Bronchus fibroblast of lung (primary cell): ENCODE data around the gene PNPO. TPM values are rescaled to one million over a fixed set of nuclear protein-coding genes. Genes with fewer than 3 reads are reported as not detected.

Experiments used
- total RNA-seq: library from RNA; depleted of rRNA; stranded (reverse); fragments of >200 nt; gene quantifications from 2 replicates; pipeline ENCODE4 v1.2.3, GENCODE V29; 2015

PNPO gene
- 27.2 and 27.9 TPM in 2 replicates for total RNA-seq

GRCh38 chr17:47941246-47942095 lies at the start of gene PNPO:
Gene PNPO, plus strand, starts transcription at chr17:47941571. Its CDS starts 105 bp downstream, at chr17:47941676.

DNA sequence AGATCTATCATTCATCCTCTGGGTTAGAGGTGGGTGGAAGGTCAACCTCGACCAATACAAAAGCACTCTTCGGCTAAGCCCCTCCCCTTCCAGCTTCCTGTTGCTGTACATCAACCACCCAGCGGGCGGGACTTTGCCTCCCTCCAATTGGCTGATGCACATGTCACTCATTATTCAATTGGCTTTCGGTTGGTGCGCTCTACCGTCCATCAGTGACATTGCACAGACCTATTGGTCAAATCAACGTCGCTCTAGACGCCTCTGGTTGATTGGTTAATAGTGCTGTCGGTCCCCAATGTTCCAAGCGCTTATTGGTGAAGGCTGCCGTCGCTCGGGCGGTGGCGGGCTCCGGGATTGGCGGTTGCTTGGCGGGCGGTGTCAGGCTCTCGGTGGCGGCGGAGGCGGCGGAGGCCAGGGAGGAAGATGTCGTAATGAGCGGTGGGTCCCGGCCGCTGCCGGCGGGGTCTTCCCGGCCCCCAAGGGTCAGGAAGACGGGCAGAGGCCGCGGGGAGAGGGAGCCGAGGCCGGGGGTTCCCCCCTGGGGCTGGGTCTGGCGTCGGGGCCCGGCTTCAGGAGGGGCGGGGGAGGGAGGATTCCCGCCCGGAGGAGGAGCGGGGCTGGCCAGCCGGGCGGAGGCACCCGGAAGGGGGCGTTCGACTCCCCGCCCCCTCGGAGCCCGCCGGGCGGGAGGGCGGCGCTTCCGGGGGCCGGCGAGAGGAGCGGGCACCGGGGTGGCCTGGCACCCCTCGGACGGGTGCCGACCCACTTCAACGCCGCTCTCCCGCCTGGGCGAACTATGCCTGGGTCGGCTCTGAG lies 45.3 kb upstream of the PNPO start, which contains the start of gene SP2:
SP2 (plus strand) TSS at position 381 of the 816 bp plus-strand sequence; CDS start at position 432, 51 bp downstream.

GRCh38 chr17:47957591-47958490 lies 16.5 kb downstream of the PNPO start, which contains the start of gene PRR15L:
Gene PRR15L, minus strand, starts transcription at chr17:47957883. Its CDS starts 4,649 bp downstream, at chr17:47953234.

GRCh38 chr17:47970725-47971499 lies 29.5 kb downstream of the PNPO start, which contains the start of gene CDK5RAP3:
Gene CDK5RAP3, plus strand, starts transcription at chr17:47971113. Its CDS starts 34 bp downstream, at chr17:47971147.

Other genes with a start within 250 kb of the PNPO start
- gene TBKBP1, start 247.4 kb upstream of the PNPO start, total RNA-seq, result 2.7 and 3.6 TPM in 2 replicates
- not detected in 2 replicates for gene TBX21, start 208.3 kb upstream of the PNPO start, total RNA-seq
- gene OSBPL7, start 119.8 kb upstream of the PNPO start, total RNA-seq, result 4.2 and 4.7 TPM in 2 replicates
- gene MRPL10, start 110.0 kb upstream of the PNPO start, total RNA-seq, result 58.6 and 62.4 TPM in 2 replicates
- gene LRRC46, start 109.9 kb upstream of the PNPO start, total RNA-seq, result 0.15 TPM in 1 of 2 replicates, not detected in the other
- 15.5 and 18.3 TPM in 2 replicates for gene SCRN2, start 100.3 kb upstream of the PNPO start, total RNA-seq
- gene SP6, start 90.4 kb upstream of the PNPO start, total RNA-seq, result 0.15 and 0.34 TPM in 2 replicates
- gene SP2, start 45.3 kb upstream of the PNPO start, total RNA-seq, result 3.4 TPM in 2 replicates
- gene PRR15L, start 16.3 kb downstream of the PNPO start, total RNA-seq, result not detected in 2 replicates
- 76.0 and 78.7 TPM in 2 replicates for gene CDK5RAP3, start 29.5 kb downstream of the PNPO start, total RNA-seq
- 23.6 and 26.6 TPM in 2 replicates for gene COPZ2, start 96.2 kb downstream of the PNPO start, total RNA-seq
- 73.6 and 76.1 TPM in 2 replicates for gene NFE2L1, start 106.8 kb downstream of the PNPO start, total RNA-seq
- 51.7 and 65.4 TPM in 2 replicates for gene CBX1, start 159.9 kb downstream of the PNPO start, total RNA-seq
- 8.9 and 10.1 TPM in 2 replicates for gene SNX11, start 166.2 kb downstream of the PNPO start, total RNA-seq